22Rv1 (cell line): ENCODE data around the gene GPR146.

Experiments used
- CTCF ChIP-seq: fragments of 450-650 bp; IDR thresholded peaks from 2 replicates; pipeline ENCODE4 v1.5.1; 2017; ENCODE audit warnings: mild to moderate bottlenecking
- ZFX ChIP-seq: fragments of 450-650 bp; IDR thresholded peaks from 2 replicates; pipeline ENCODE4 v1.6.1; 2017; ENCODE audit warnings: antibody characterized with exemption, borderline replicate concordance

DNA sequence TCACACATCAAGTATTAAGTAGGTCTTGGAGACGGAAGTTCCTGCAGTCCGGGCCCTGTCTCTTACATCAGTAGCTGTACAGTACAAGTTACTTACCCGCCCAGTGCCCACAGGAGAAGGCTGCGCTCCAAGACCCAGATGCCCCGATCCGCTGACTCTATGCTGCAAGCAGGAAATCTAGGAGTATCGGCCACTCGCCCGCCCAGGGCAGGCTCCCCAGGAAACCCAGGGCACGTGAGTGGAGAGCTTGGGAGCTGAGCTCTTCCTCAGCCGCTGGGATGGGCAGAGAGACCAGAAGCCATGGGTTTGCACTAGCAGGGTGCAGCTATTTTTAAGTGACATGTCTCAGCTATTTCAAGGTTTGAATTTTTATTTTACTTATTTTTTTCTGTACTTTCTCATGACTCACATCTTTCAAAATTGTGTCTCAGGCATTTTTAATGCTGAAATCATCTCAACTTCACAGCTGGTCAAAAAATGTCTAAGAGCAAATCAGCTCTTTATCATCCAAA lies 41.6 kb downstream of the GPR146 start:
- TF ChIP-seq CTCF (no peak), ZFX (no peak)
